Forelimb muscle (tissue), 1 donor: ENCODE measurements around the gene CYYR1. TPM values are rescaled to one million over a fixed set of nuclear protein-coding genes. Genes with fewer than 3 reads are reported as not detected.

Source experiments
- DNase-seq: peaks from one replicate; pipeline ENCODE4 v3.0.0-alpha.2; 2013; ENCODE audit warnings: low read depth
- polyA plus RNA-seq: library from polyadenylated mRNA; unstranded; fragments of 120-200 nt; gene quantifications from one replicate; pipeline ENCODE4 v1.2.1, GENCODE V29; 2013; ENCODE audit not compliant: insufficient read length

CYYR1 gene
- polyA plus RNA-seq, 1 donor, result 12.0 TPM

DNA sequence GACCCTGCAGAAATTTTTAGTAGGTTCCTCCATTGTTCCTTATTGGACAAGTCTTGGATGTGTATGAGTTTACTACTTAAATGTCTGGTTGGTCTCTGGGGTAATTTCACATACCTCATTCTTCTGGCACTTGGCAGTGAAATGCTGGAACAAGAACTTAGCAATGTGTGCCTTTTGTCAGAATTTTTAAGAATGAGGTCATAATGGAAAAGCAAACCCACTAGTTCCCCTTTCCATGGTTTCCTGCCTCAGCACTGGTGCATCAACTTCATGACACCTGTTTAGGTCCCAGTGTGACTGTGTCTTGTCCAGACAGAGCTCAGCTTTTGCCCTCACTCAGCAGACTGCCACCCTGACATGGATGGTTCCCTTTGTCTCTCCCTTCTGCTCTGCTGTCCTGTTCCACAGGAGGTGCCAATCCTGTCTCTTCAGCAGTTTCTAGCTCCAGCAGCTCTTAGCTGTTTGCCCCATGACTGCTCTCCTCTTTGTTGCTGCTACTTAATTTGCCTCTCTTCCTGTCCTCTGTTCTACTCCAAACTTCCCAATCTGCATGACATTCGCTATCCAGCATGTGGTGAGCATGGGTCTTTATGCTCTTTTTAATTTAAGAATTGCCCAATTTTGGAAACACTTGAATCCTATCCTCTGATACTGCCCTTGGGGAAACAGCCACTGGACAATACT is 135.6 kb downstream of the CYYR1 start:
- DNase-seq, result no peak

DNA sequence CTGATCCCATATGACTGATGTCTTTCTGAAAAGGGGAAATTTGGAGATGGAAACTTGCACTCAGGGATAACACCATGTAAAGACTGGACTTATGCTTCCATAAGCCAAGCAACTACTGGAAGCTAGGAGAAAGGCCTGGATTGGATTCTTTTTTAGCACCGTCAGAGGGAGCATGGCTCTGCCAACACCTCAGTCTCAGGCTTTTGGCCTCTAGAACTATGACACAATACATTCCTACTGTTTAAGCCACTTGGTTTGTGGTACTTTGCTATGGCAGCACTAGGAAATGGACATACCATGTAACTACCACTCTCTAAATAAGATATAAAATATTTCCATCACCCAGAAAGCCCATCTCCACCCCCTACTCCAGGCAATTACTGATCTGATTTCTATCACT is 139.7 kb downstream of the CYYR1 start:
- no peak for DNase-seq

DNA sequence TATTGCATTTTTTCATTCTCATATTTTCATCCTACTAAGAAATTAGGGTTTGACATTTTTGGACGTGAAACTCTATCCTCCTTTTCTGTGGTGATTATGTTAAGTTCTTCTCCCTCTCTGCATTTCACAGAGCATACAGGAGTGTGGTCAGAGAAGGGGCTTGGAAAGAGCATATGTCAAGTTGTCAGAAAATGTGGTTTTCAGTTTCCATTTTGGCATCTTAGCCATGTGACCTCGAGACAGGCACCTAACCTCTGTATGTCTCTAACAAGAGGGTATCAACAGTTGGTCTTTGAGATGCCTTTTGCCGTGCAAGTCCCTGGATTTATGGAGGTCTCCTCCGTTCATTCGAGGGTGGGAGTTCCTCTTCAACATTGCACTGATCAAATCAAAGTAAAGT is 140.7 kb downstream of the CYYR1 start:
- DNase-seq, result no peak

DNA sequence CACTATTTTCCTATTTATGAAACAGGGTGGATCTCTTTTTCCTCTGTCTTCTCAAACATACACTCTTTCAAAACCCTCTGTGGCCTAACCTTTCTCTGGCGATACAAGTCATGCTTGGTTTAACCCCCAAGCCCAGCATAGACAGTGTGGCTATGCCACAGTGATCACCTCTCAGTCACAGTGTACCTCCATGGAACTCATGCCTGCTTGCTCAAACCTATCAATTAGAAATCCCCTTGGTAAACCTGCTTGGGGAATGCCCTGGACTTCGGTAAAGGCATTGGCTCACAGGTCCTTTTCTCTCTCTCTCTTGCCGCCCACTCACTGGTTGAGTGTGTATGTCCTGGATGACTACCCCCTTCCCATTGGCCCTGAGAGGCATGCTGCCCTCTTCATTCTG is 147.5 kb downstream of the CYYR1 start:
- DNase-seq, result no peak

DNA sequence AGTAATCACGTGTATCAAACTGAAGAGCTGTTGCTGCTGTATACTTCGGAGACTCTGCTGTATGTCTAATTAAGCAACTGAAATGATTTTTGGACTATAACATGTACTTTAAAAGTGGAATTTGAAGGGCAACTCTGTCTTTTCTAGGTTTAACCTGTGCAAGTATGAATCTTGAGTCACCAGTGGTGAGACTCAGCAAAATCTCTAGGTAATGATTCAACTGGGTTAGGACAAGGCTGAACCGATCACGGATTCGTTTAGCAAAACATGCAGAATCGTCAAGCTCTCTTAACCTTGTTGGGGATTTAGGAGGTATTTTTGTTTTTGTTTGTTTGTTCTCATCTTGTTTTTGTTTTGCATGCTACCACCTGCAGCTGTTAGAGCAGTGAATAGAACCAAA is 149.6 kb downstream of the CYYR1 start:
- DNase-seq, result no peak

DNA sequence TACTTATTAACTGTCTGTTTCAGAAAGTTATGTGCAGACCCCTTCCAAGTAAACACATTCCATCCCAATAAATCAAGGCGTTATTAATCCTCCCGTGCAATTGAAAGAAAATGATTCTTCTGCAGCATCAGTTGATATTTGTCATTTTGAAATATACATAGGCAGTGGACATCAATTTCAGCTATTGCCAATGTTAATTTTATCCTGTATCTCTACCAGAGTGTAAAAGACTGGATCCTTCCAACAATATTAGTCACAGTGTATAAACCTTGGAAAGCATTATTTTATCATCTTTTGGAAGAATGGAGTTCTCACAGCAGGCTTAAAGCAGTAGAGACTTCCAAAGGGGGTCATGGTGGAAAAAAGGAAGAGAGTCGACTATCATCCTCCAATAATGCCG is 150.4 kb downstream of the CYYR1 start:
- no peak for DNase-seq

DNA sequence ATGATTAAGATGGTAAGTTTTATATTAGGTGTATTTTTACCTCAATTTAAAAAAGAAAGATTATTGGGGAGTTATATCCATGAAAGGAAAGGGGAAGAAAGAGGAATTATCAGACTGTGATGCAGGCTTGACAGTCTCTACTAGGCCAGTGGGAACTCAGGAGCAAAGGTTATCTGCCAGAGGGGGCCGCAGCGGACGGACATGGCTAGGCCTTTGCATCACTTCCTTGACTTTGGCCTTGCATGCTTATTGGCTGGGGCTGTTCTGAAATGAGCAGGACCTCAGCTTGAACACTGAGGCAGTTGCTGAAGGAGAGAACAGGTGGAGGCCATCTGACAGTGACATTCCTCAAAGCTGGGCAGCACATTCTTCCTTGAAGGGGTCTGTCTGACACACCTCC is 150.9 kb downstream of the CYYR1 start:
- DNase-seq, result no peak

DNA sequence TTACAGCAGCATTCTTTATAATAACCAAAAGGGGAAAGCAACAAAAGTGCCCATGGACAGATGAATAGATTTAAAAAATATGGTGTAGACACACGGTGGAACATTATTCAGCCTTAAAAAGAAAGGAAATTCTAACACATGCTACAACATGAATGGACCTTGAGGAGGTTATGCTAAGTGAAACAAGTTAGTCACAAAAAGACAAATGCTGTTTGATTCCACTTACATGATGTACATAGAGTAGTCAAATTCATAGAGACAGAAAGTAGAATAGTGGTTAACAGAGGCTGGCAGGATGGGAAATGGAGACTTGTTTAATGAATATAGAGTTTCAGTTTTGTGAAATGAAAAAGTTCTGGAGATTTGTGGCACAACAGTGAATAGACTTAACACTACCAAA is 151.4 kb downstream of the CYYR1 start:
- DNase-seq, result no peak
